ENCODE results near the gene TMEM165. TPM values are rescaled to one million over a fixed set of nuclear protein-coding genes. Genes with fewer than 3 reads are reported as not detected.

The TMEM165 gene
- total RNA-seq, 6 experiments from 2014 or later, result 93.9 to 111 (median 96.2) TPM

DNA sequence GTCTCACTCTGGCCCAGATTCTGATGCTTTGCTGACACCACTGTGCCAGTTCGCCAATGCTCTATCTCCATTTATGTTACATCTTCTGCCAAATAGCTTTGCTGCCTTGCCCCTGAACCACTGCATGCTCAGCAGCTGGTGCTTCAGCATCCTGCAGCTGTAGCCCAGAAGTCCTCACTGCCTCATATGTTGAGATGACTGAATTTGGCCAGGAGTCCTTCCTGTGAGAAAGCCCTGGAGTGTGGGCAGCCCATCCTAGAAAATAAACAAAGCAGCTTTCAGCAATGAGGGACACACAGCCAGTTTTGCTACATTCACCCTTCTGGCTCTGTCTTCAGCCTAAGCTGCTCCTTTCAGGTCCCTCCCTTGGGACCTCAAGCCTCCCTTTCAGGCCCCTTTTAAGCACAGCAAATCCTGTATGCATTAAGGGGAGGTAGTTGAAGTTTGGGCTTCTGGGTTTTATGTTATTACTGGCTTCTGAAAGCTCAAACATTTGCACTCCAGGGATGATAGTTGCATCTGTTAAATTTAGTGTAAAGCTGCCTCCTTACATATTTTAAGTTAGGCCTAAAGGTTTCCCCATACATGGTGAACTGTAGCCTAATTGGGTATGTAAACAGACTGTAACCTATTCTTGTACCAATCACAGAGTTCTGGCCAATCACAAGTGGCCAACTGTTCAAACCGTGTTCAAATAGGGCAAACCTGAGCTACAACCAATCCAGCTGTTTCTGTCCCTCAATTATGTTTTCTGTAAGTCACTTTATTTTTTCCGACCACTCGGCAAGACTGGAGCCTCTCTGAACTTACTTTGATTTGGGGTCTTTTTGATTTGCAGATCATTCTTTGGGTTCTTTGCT is 2.1 kb upstream of the TMEM165 start:
- no peaks in the 10 kb centered on the region for H3K9me3 Mint-ChIP-seq
- DNase-seq, result no peak
- peaks cover 40% of the 10 kb centered on the region for H3K4me1 Mint-ChIP-seq (ENCODE audit: low read depth)
- H3K36me3 Mint-ChIP-seq (ENCODE audit: low read depth), result peaks cover 21% of the 10 kb centered on the region
- peaks cover 2% of the 10 kb centered on the region for H3K27me3 Mint-ChIP-seq (ENCODE audit: insufficient read depth)
- TF ChIP-seq, protein P1, sequence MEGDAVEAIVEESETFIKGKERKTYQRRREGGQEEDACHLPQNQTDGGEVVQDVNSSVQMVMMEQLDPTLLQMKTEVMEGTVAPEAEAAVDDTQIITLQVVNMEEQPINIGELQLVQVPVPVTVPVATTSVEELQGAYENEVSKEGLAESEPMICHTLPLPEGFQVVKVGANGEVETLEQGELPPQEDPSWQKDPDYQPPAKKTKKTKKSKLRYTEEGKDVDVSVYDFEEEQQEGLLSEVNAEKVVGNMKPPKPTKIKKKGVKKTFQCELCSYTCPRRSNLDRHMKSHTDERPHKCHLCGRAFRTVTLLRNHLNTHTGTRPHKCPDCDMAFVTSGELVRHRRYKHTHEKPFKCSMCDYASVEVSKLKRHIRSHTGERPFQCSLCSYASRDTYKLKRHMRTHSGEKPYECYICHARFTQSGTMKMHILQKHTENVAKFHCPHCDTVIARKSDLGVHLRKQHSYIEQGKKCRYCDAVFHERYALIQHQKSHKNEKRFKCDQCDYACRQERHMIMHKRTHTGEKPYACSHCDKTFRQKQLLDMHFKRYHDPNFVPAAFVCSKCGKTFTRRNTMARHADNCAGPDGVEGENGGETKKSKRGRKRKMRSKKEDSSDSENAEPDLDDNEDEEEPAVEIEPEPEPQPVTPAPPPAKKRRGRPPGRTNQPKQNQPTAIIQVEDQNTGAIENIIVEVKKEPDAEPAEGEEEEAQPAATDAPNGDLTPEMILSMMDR (IDR thresholded peaks at IDR 0.05), result no peak
- H3K27ac Mint-ChIP-seq, result no peak overlapping the region
- H3K4me3 Mint-ChIP-seq, result no peak overlapping the region

GRCh38 chr4:55395218-55395528 is 584 bp upstream of the TMEM165 start:
- Mint-ChIP-seq H3K27ac (peak overlapping the region; percentile 100), H3K4me3 (peak overlapping the region; percentile 94), H3K36me3 (ENCODE audit: low read depth) (peaks cover 29% of the 10 kb centered on the region), H3K9me3 (no peaks in the 10 kb centered on the region), H3K4me1 (ENCODE audit: low read depth) (peaks cover 49% of the 10 kb centered on the region), H3K27me3 (ENCODE audit: insufficient read depth) (no peaks in the 10 kb centered on the region; the same call in none of the 2 replicates)
- TF ChIP-seq, protein P1 (IDR thresholded peaks at IDR 0.05), result peak; percentile 40
- no peak for DNase-seq

DNA sequence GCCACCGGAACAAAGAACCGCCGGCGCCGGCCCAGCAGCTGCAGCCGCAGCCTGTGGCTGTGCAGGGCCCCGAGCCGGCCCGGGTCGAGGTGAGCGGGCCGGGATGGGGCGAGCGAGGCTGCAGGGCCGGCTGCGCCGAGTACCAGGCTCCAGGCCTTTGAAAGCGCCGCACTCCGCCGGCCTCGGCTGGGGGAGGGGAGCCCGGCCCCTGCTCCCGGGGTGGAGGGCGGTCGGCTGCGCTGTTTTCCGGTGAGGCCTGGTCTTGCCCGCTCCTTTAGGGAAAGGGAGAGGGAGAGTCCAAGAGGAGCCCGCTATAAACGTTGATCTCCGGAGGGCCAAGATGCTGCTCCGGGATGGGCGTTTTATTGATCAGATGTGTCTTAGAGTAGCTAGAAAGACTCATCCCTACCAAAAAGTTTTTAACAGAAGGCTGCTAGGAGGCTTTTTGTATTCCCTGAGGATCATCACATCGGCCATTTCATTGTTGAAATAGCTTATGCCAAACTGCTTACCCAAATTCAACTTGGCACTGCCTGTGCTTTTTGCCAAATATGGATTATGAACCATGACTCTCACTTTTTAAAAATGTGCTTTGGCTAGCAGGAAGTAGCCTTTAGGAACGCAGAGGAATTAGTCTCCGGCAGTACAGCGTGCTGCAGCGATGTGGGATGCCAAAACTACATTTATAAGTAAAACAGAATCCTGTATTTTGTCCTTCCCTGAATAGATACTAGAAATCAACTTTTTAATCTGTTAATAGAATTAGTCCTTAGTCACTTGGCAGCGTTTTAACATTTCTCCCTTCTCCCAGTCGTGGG is 760 bp downstream of the TMEM165 start:
- H3K36me3 Mint-ChIP-seq (ENCODE audit: low read depth), result peaks cover 29% of the 10 kb centered on the region
- peak; percentile 22 for DNase-seq
- H3K9me3 Mint-ChIP-seq, result no peaks in the 10 kb centered on the region
- H3K27ac Mint-ChIP-seq, result peak overlapping the region; percentile 100
- TF ChIP-seq, protein P1 (IDR thresholded peaks at IDR 0.05), result no peak
- peaks cover 57% of the 10 kb centered on the region for H3K4me1 Mint-ChIP-seq (ENCODE audit: low read depth)
- H3K4me3 Mint-ChIP-seq, result peak overlapping the region; percentile 94
- H3K27me3 Mint-ChIP-seq (ENCODE audit: insufficient read depth), result no peaks in the 10 kb centered on the region; the same call in none of the 2 replicates

DNA sequence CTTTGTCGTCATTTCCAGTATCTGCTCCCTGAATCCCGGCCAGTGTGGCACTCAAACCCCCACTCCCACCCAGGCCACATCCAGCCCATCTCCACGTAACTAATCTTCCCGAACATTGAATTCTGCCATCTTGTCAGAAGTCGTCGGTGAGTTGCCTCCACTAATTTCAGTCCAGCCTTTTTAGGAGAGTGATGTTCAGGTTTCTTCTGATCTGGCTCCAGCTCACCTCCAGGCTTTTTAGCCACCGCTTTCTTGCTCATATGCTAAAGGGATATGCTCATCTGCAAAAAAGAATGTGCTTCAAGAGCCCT is 1.3 kb downstream of the TMEM165 start:
- Mint-ChIP-seq H3K9me3 (no peaks in the 10 kb centered on the region), H3K4me3 (peak overlapping the region; percentile 94), H3K36me3 (ENCODE audit: low read depth) (peaks cover 29% of the 10 kb centered on the region), H3K4me1 (ENCODE audit: low read depth) (peaks cover 57% of the 10 kb centered on the region), H3K27ac (peak overlapping the region; percentile 85), H3K27me3 (ENCODE audit: insufficient read depth) (no peaks in the 10 kb centered on the region; the same call in none of the 2 replicates)
- TF ChIP-seq, protein P1 (IDR thresholded peaks at IDR 0.05), result no peak
- no peak for DNase-seq

DNA sequence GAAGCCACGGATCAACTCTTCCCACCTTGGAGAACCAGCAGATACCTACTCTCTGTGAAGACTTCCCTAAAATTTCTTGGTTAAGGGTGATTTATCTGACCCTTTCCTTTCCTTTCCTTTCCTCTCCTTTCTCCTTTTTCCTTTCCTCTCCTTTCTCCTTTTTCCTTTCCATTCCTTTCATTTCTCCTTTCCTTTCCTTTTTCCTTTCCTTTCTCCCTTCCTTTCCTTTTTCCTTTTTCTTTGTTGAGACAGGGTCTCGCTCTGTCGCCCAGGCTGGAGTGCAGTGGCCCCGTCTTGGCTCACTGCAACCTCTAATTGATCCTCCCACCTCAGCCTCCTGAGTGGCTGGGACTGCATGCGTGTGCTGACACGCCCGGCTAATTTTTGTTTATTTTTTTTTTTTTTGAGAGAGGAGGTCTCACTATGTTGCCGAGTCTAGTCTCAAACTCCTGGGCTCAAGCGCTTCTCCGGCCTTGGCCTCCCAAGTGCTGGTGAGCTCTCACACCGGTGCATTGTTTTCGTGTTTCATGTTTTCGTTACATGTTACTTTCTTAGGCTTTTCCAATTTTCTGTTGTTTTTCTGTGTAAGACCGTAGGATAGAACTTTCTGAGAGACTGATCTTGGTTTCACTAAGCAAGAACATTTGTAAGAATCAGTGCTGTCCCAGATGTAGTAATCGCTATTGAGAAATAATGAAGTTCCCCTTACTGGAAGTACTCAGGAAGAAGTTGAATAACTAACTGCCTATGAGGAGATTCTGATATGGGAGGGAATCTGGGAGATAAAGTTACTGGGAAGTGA is 2.0 kb downstream of the TMEM165 start:
- TF ChIP-seq, protein P1 (IDR thresholded peaks at IDR 0.05), result no peak
- H3K27ac Mint-ChIP-seq, result peak overlapping the region; percentile 85
- peaks cover 29% of the 10 kb centered on the region for H3K36me3 Mint-ChIP-seq (ENCODE audit: low read depth)
- no peaks in the 10 kb centered on the region for H3K9me3 Mint-ChIP-seq
- H3K4me3 Mint-ChIP-seq, result peak overlapping the region; percentile 94
- no peaks in the 10 kb centered on the region; the same call in none of the 2 replicates for H3K27me3 Mint-ChIP-seq (ENCODE audit: insufficient read depth)
- H3K4me1 Mint-ChIP-seq (ENCODE audit: low read depth), result peaks cover 57% of the 10 kb centered on the region
- peak; percentile 44 for DNase-seq

Measured in HFFc6 (cell line).